PFSK-1 (cell line): ENCODE results near the gene HNRNPA2B1.

ENCODE experiments used
- FOXP2 ChIP-seq: optimal IDR thresholded peaks from 2 replicates; pipeline ENCODE3; 2011; ENCODE audit warnings: borderline replicate concordance, control low read depth, inconsistent platforms; ENCODE audit not compliant: insufficient read depth; ENCODE audit errors: extremely low read length, extremely low read depth
- POLR2AphosphoS5 ChIP-seq: IDR thresholded peaks from 2 replicates; pipeline ENCODE4 v1.6.1; 2012; ENCODE audit warnings: low read depth, mild to moderate bottlenecking, control low read depth, low read length, moderate library complexity
- SIN3A ChIP-seq: IDR thresholded peaks from 2 replicates; pipeline ENCODE4 v1.6.1; 2012; ENCODE audit warnings: mild to moderate bottlenecking, low read length, moderate library complexity, borderline replicate concordance; ENCODE audit not compliant: insufficient read depth
- TAF1 ChIP-seq: IDR thresholded peaks from 2 replicates; pipeline ENCODE4 v1.6.1; 2012; ENCODE audit warnings: low read length, control low read depth, borderline replicate concordance; ENCODE audit not compliant: insufficient read depth
- TF ChIP-seq, protein P1 (sequence below), 2 experiments: IDR thresholded peaks; 2 replicates each; pipeline versions ENCODE4 v1.6.1 to v1.8.0; 2011 to 2012; ENCODE audit warnings: low read depth in 2 of 2, low read length in 2 of 2, control low read depth in 1 of 2, inconsistent platforms in 1 of 2, mild to moderate bottlenecking in 1 of 2, moderate library complexity in 1 of 2; ENCODE audit not compliant: insufficient read depth in 1 of 2

DNA sequence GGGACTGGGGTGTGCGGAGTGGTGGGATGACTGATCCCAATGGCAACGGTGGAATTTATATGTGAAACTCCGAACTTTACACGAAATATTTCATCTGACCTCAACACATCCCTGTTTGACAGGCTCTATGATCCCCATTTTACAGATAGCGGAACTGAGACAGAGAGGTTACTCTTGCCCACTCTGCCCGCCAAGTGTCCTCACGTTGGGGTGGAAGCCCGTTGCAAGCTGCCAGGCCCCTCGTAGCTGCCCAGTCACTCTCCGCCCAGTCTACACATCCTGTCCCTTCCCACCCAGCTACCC lies 48.9 kb downstream of the HNRNPA2B1 start:
- TF ChIP-seq POLR2AphosphoS5, result no peak
- peak; percentile 28 for TF ChIP-seq FOXP2
- TF ChIP-seq, protein P1, sequence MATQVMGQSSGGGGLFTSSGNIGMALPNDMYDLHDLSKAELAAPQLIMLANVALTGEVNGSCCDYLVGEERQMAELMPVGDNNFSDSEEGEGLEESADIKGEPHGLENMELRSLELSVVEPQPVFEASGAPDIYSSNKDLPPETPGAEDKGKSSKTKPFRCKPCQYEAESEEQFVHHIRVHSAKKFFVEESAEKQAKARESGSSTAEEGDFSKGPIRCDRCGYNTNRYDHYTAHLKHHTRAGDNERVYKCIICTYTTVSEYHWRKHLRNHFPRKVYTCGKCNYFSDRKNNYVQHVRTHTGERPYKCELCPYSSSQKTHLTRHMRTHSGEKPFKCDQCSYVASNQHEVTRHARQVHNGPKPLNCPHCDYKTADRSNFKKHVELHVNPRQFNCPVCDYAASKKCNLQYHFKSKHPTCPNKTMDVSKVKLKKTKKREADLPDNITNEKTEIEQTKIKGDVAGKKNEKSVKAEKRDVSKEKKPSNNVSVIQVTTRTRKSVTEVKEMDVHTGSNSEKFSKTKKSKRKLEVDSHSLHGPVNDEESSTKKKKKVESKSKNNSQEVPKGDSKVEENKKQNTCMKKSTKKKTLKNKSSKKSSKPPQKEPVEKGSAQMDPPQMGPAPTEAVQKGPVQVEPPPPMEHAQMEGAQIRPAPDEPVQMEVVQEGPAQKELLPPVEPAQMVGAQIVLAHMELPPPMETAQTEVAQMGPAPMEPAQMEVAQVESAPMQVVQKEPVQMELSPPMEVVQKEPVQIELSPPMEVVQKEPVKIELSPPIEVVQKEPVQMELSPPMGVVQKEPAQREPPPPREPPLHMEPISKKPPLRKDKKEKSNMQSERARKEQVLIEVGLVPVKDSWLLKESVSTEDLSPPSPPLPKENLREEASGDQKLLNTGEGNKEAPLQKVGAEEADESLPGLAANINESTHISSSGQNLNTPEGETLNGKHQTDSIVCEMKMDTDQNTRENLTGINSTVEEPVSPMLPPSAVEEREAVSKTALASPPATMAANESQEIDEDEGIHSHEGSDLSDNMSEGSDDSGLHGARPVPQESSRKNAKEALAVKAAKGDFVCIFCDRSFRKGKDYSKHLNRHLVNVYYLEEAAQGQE (IDR thresholded peaks at IDR 0.05; ENCODE audit: insufficient read depth in 1 of 2, low read depth in 2 of 2, low read length in 2 of 2), result no peak
- TF ChIP-seq SIN3A, result no peak
- TF ChIP-seq TAF1, result no peak
